H54 (cell line): Measurements from ENCODE around the gene PFDN5.
"Not testable (repeated sequence)": the region's sequence is repeated elsewhere in the genome, so short reads cannot be mapped to it uniquely, and the experiment has no call there.

Source experiments
- DNase-seq: peaks from one replicate; pipeline ENCODE4 v3.0.0; 2011; ENCODE audit warnings: low spot score, mixed read lengths; ENCODE audit not compliant: insufficient read length
- FAIRE-seq: peaks from 3 replicates; lab custom pipeline; 2011; peaks lifted over from hg19 to GRCh38; lab: Jason Lieb, UNC
- POLR2A ChIP-seq: IDR thresholded peaks from 2 replicates; pipeline ENCODE4 v1.6.1; 2011; ENCODE audit warnings: low read depth, mild to moderate bottlenecking, low read length

The PFDN5 gene

GRCh38 chr12:53326460-53327185, 31.3 kb downstream of the PFDN5 start:
- DNase-seq, result no peak
- no peak for FAIRE-seq

GRCh38 chr12:53327435-53328042, 32.2 kb downstream of the PFDN5 start:
- no peak for FAIRE-seq

More at GRCh38 chr12:53326460-53327185, 31.3 kb downstream of the PFDN5 start:
- no peak for TF ChIP-seq POLR2A

GRCh38 chr12:53328043-53328435, 32.7 kb downstream of the PFDN5 start:
- DNase-seq (no peak), FAIRE-seq (no peak)
- no peak for TF ChIP-seq POLR2A

More at GRCh38 chr12:53327435-53328042, 32.2 kb downstream of the PFDN5 start:
- no peak for DNase-seq
- TF ChIP-seq POLR2A, result no peak

GRCh38 chr12:53330671-53331070, 35.3 kb downstream of the PFDN5 start:
- FAIRE-seq, result no peak
- no peak for TF ChIP-seq POLR2A
- no peak for DNase-seq

GRCh38 chr12:53332339-53332738, 37.0 kb downstream of the PFDN5 start:
- not testable (repeated sequence) for DNase-seq, FAIRE-seq

GRCh38 chr12:53332744-53333143, 37.4 kb downstream of the PFDN5 start:
- no peak for FAIRE-seq
- no peak for TF ChIP-seq POLR2A
- DNase-seq, result no peak

GRCh38 chr12:53333289-53333688, 37.9 kb downstream of the PFDN5 start:
- DNase-seq, result no peak
- FAIRE-seq, result no peak
- no peak for TF ChIP-seq POLR2A

- FAIRE-seq (no peak), DNase-seq (no peak)
- TF ChIP-seq POLR2A, result no peak
Measured at GRCh38 chr12:53333845-53334244, 38.5 kb downstream of the PFDN5 start.

GRCh38 chr12:53334822-53335221, 39.5 kb downstream of the PFDN5 start:
- DNase-seq, result no peak
- no peak for TF ChIP-seq POLR2A
- no peak for FAIRE-seq

GRCh38 chr12:53336181-53336681, 40.9 kb downstream of the PFDN5 start, which contains the start of gene SP7:
SP7 (minus strand) TSS chr12:53336354; CDS start chr12:53335646, 708 bp downstream.
- no peak for TF ChIP-seq POLR2A
- no peak for FAIRE-seq
- no peak for DNase-seq

GRCh38 chr12:53338017-53338416, 42.7 kb downstream of the PFDN5 start:
- DNase-seq, result no peak
- no peak for FAIRE-seq
- no peak for TF ChIP-seq POLR2A

- TF ChIP-seq POLR2A, result no peak
- DNase-seq, result no peak
- no peak for FAIRE-seq
Measured at GRCh38 chr12:53338916-53339315, 43.6 kb downstream of the PFDN5 start.

GRCh38 chr12:53340398-53340797, 45.1 kb downstream of the PFDN5 start:
- DNase-seq (no peak), FAIRE-seq (no peak)

GRCh38 chr12:53343449-53343848, 48.1 kb downstream of the PFDN5 start:
- FAIRE-seq (no peak), DNase-seq (no peak)
- TF ChIP-seq POLR2A, result no peak

More at GRCh38 chr12:53340398-53340797, 45.1 kb downstream of the PFDN5 start:
- no peak for TF ChIP-seq POLR2A

GRCh38 chr12:53343969-53344368, 48.6 kb downstream of the PFDN5 start:
- DNase-seq (no peak), FAIRE-seq (no peak)
- no peak for TF ChIP-seq POLR2A

GRCh38 chr12:53344487-53344823, 49.1 kb downstream of the PFDN5 start:
- FAIRE-seq, result no peak
- no peak for DNase-seq
- TF ChIP-seq POLR2A, result no peak
